ENCODE data around the gene UNC5B. TPM values are rescaled to one million over a fixed set of nuclear protein-coding genes. Genes with fewer than 3 reads are reported as not detected.

UNC5B gene
- total RNA-seq, 6 donors from 2014 or later = 8.4 to 27.7 (median 20.5) TPM

DNA sequence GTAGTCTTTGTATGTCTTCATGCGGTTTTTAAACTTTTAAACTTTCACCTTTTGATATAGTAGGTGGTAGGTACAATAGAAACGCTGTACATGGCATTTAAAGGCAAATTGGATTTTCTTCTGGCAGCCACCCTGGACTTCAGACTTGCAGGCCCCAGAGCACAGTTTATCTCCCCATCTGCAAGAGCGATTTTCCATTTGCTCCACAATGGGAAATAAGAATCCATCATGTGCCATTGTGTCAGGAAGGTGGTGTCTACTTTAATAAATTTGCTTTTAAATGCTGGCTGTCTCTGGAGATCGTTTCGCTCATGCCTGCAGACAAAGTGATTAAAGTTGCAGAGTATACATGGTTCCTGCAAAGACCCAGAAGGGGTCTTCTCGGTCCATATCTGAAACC lies 38.9 kb downstream of the UNC5B start:
- WGBS, 2 donors = 58 to 64% methylated on average over 6 of the region's 6 CpGs

GRCh38 chr10:71252220-71252619 lies 39.9 kb downstream of the UNC5B start:
- WGBS, 2 donors = 81 to 88% methylated on average over 6 of the region's 6 CpGs
- no peak for TF ChIP-seq POLR2A (IDR thresholded peaks at IDR 0.05)
- H3K27ac ChIP-seq = no peak overlapping the region
- DNase-seq (no peak), ATAC-seq (ENCODE audit: low FRiP score in 2 of 2) (no peak)
- H3K27me3 ChIP-seq = no peaks in the 10 kb centered on the region
- H3K9me3 ChIP-seq = no peaks in the 10 kb centered on the region
- H3K36me3 ChIP-seq = no peaks in the 10 kb centered on the region
- H3K4me3 ChIP-seq = no peak overlapping the region
- peaks cover 19 to 30% (median 28%) of the 10 kb centered on the region in 4 donors for H3K4me1 ChIP-seq

More for the DNA sequence above, 38.9 kb downstream of the UNC5B start:
- no peak for DNase-seq
- Histone ChIP-seq H3K27ac (no peak overlapping the region), H3K4me3 (no peak overlapping the region), H3K4me1 (peaks cover 27 to 34% (median 31%) of the 10 kb centered on the region in 4 donors), H3K36me3 (no peaks in the 10 kb centered on the region), H3K27me3 (no peaks in the 10 kb centered on the region), H3K9me3 (no peaks in the 10 kb centered on the region)
- ATAC-seq (ENCODE audit: low FRiP score in 2 of 2) = no peak
- no peak for TF ChIP-seq EP300 (IDR thresholded peaks at IDR 0.05)
- no peak for TF ChIP-seq CTCF (IDR thresholded peaks at IDR 0.05)
- TF ChIP-seq POLR2A (IDR thresholded peaks at IDR 0.05) = no peak
- TF ChIP-seq POLR2AphosphoS5 (IDR thresholded peaks at IDR 0.05) = no peak

DNA sequence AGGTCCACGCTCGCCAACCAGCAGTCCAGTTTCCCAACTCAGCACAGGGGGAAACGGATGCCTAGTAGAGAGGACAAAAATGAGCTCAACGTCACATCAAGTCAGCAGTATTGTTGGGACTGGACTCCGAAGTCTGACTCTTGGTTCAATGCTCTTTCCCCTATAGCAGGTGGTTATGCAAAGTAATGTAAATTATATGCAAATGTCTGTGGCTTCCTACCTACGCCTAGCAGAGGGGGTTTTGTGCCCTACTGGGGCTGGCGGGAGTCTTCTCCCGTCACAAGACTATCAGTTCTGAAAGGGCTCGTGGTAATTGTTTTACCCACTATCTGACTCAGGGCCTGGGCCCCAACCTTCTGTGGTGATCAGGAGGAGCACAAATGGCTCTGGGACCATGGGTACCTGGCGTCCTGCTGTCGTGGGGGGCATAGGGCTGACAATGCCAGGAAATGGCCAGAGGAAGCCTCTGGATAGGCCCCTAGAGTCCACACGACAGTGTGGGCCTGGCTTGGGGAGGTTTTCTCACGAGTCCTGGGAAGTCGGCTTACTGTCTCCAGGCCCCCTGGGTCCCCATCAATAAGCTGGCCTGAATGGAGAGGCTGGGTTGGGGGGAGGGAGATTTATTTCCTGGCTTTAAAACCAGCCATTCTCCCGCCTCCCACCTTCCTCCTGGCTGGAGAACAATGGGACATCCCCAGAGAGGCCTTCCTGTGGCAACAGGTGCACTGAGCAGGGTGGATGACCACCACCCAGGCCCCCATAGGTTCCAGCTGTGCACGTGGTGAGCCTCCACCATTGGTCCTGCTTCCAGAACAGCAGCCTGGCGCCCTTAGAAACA lies 41.8 kb downstream of the UNC5B start:
- Histone ChIP-seq H3K9me3 (no peaks in the 10 kb centered on the region), H3K36me3 (no peaks in the 10 kb centered on the region), H3K27ac (no peak overlapping the region), H3K4me3 (no peak overlapping the region), H3K4me1 (peaks cover 19 to 30% (median 27%) of the 10 kb centered on the region in 4 donors), H3K27me3 (no peaks in the 10 kb centered on the region)
- ATAC-seq (ENCODE audit: low FRiP score in 2 of 2) = no peak
- TF ChIP-seq CTCF (IDR thresholded peaks at IDR 0.05) = no peak
- TF ChIP-seq POLR2AphosphoS5 (IDR thresholded peaks at IDR 0.05) = no peak
- TF ChIP-seq POLR2A (IDR thresholded peaks at IDR 0.05) = no peak
- no peak for TF ChIP-seq EP300 (IDR thresholded peaks at IDR 0.05)
- WGBS, 2 donors = 91% methylated on average over 13 to 17 of the region's 17 CpGs
- DNase-seq = no peak

DNA sequence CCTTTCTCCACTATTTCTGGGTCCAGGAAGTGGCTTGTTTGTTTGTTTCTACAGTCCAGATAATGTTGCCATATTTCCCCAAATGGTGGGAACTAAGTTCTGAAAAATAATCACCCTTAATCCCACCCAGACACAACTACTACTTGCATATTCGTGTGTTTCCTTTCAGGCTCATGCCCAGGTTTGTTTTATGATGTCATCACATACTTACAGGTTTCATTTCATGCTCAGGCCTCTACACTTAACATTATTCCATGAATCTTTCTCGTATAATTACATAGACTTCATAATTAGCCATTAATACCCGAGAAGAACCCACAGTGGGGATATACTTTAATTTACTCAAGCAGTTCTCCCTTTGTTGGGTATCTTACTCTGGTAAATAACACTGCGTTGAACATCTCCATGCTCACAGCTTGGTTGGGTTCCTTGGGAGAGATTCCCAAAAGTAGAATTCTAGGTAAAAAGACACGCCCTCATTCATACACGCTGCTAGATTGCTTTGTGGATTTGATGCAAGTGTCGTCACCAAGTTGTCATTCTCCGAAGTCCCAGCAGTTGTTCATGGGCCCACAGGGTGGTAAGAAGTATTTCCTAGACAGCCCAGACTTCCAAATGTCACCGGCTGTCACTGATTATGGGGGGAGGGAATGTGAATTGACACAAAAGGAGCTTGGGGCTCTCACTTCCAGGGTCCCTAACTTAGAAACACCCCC lies 42.6 kb downstream of the UNC5B start:
- 75 to 86% methylated on average over 9 of the region's 9 CpGs for WGBS, 2 donors
- Histone ChIP-seq H3K36me3 (no peaks in the 10 kb centered on the region), H3K4me3 (no peak overlapping the region), H3K27me3 (no peaks in the 10 kb centered on the region), H3K27ac (no peak overlapping the region), H3K9me3 (no peaks in the 10 kb centered on the region), H3K4me1 (peaks cover 27 to 37% (median 34%) of the 10 kb centered on the region in 4 donors)
- no peak for ATAC-seq (ENCODE audit: low FRiP score in 2 of 2)
- TF ChIP-seq POLR2A (IDR thresholded peaks at IDR 0.05) (no peak), CTCF (IDR thresholded peaks at IDR 0.05) (no peak), POLR2AphosphoS5 (IDR thresholded peaks at IDR 0.05) (no peak), EP300 (IDR thresholded peaks at IDR 0.05) (no peak)
- DNase-seq = no peak

DNA sequence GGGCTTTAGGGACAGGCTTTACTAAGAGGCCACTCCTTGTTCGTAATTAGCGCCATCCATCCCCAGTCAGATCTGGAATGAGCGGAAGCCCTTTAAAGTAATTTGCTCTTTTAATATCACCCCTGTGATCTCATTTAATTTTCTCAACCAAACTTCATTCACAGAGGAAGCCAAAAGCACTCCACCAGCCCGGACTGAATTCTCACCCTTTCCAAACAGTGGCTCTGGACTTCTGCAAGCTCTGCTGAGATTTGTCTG lies 43.1 kb downstream of the UNC5B start:
- H3K27me3 ChIP-seq = no peaks in the 10 kb centered on the region
- WGBS, 2 donors = 71 to 84% methylated on average over 4 of the region's 4 CpGs
- TF ChIP-seq EP300 (IDR thresholded peaks at IDR 0.05) = no peak
- TF ChIP-seq CTCF (IDR thresholded peaks at IDR 0.05) = no peak
- no peak for TF ChIP-seq POLR2AphosphoS5 (IDR thresholded peaks at IDR 0.05)
- no peak for TF ChIP-seq POLR2A (IDR thresholded peaks at IDR 0.05)
- H3K4me3 ChIP-seq = no peak overlapping the region
- H3K36me3 ChIP-seq = no peaks in the 10 kb centered on the region
- no peak overlapping the region for H3K27ac ChIP-seq
- DNase-seq (no peak), ATAC-seq (ENCODE audit: low FRiP score in 2 of 2) (no peak)
- H3K4me1 ChIP-seq = peaks cover 32 to 42% (median 39%) of the 10 kb centered on the region in 4 donors
- H3K9me3 ChIP-seq = no peaks in the 10 kb centered on the region

Data from upper lobe of left lung (tissue), 6 donors.